Measurements from ENCODE around the gene SGSM2.
A peak's percentile ranks its signal among the peaks of the same experiment; 100 is the strongest.

Gene SGSM2

DNA sequence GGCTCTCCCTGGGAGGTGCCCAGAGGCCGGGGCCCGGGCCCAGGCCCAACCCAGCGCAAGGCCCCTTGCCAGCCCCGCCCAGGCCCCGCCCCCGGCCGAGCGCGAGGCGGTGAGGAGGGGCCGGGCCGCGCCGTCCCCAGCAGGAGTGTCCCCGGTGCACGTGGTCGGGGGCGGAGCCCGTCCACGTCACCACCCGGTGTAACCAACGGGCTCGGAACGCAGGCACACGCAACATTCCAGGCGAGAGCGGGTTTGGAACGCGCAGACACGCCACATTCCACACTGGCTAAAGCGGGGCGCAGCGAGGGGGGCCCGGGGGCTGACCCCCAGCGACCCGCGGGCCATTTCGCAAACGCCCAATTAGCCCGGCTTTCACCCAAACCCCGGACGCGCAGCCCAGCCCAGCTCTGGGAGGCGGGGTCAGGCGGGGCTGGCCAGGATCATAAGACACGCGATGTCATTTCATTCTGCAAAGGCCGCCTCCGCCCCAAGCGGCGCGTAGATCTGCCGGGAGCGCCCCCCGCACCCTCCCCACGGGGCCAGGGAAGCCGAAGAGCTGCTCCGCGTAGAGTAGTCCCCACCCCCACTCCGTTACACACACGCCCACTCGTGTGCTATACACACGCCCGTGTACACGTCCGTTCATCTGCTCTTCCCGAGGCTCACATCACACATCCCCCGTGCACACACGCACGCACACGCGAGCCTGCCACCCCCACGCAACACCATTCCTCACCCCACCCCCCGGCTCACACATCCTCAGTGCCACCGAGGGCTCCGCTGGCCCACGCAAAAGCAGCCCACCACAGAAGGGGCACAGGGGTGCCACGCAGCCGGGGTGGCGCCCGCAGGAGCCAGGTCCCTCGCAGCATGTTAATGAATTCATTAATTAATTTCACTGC is 62.5 kb downstream of the SGSM2 start:
- DNase-seq: peak; percentile 96

- DNase-seq: peak; percentile 75
Observed at GRCh38 chr17:2400474-2400866, 63.2 kb downstream of the SGSM2 start.

DNA sequence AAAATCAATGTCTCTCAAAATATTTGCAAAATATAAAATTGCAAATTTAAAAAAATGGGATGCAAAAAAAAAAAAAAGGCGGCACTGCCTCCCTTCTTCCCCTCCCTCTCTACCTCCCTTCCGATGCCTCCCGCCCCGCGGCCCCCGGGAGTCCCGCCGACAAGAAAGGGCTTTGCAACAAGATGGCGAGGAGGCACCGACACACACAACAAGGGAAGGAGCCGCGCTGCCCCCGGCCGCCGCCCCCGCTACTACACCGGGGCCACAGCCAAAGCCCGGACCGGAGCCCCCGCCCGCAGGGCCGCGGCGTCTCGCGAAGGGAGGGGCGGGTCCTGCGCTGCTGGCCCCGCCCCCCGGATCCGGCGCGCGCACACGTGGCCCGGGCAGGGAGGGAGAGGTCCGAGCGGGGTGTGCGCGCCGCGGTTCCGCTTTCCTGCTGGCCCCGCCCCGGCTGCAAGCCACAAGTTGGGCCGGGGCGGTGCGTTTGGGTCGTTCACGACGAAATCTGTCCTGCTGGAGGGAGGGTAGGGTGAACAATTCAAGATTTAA is 63.6 kb downstream of the SGSM2 start, which contains the start of gene MNT:
MNT (minus strand) TSS at position 184 of the 549 bp plus-strand sequence. CDS start 348 bp downstream, outside the sequence.
- peak; percentile 97 for DNase-seq

DNA sequence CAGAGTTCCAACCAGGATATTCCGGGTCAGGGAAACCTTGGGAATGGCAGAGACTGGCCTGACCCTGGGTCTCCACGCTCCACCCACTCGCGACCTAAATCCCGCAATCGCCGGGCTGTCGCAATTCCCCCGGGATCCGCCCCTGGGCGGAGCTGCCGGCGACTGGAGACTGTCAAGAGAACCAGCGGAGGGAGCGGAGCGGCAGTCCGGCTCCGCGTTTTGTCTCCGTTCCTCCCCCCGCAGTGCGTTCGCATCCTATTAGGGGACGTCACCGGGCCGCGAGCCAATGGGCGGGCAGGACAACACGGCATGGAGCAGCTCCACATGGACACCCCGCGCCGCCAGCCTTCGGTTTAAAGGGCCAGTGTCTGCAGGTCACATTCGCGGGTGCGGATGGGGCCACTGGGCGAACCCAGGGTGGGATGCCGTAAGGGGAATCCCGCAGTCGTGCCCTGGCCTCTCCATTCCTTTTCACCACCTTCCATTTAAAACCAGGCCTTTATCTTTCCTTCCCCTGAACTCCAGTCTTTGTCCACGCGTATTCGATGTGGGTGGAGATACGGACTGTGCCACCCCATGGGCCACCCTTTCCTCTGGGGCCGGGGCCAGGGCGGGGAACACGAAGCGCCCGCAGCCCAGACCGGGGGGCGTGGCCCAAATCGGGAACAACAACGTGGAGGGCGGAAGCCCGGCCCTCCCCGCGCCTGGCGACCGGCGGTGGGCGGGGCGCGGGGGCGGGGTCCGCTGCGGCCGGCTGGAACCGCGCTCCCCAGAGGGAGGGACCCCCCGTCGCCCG is 64.3 kb downstream of the SGSM2 start:
- peak; percentile 100 for DNase-seq

DNA sequence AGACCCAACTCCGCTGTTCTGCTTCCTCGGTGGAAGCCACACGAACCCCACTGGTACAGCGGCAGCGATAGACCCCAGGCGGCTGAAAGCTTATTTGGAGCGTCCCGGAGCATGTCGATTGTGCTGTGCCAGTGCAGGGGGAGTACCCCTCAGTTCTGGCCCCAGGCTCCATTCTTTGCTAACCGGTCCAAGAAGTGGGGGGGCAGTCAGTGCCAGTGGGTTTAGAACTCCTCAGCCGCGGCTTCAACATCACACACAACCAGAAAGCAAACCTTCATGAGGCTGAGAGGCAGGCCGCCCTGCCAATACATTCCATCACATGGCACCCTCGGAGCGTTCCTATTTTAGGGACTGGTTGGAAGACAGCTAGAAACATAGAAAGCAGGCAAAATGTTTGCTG is 65.2 kb downstream of the SGSM2 start:
- DNase-seq: peak; percentile 42

- no peak for DNase-seq
Observed at GRCh38 chr17:2403044-2403443, 65.7 kb downstream of the SGSM2 start.

- peak; percentile 33 for DNase-seq
Observed at GRCh38 chr17:2405247-2405926, 68.1 kb downstream of the SGSM2 start.

- no peak for DNase-seq
Observed at GRCh38 chr17:2406271-2406902, 69.1 kb downstream of the SGSM2 start.

GRCh38 chr17:2406903-2407790 is 69.8 kb downstream of the SGSM2 start:
- DNase-seq: peak; percentile 64

DNA sequence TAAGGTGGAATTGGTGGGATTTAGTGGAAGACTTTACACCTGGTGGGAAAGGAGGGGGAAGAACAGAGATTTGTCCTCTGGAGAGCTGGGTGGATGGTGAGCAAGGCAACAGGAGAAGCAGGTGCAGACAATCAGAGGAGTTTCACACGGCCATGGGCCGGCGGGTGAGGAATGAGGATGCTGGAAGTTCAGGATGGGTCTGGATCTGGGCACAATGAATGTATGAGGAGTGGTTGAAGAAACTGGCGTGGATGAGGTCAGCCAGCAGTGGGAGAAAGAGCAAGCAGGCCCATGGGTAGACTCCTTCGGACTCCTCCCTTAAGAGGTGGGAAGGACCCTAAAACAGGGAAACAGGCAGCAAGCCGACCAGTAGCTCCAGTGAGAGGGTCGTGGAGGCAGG is 73.7 kb downstream of the SGSM2 start:
- DNase-seq: no peak

DNA sequence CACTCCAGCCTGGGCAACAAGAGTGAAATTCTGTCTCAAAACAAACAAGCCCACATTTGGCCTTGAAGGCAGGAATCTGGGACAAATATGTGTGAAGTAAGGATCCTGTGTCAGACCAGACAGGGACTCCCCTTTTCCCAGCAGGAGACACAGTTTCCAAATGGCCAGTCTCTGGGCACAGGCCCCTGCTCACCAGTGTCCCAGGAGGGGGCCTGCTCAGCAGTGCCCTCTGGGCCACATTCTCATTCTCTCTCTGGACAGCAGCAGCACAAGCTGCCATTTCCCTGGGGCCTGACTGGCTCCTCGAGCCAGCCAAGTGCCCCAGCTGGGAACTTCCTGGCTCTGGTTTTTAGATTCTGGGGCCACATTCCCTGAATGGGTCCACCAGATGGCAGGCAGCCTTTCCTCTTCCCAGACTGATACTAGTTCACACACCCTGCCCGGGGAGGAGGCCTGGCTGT is 75.3 kb downstream of the SGSM2 start:
- DNase-seq: peak; percentile 54

DNA sequence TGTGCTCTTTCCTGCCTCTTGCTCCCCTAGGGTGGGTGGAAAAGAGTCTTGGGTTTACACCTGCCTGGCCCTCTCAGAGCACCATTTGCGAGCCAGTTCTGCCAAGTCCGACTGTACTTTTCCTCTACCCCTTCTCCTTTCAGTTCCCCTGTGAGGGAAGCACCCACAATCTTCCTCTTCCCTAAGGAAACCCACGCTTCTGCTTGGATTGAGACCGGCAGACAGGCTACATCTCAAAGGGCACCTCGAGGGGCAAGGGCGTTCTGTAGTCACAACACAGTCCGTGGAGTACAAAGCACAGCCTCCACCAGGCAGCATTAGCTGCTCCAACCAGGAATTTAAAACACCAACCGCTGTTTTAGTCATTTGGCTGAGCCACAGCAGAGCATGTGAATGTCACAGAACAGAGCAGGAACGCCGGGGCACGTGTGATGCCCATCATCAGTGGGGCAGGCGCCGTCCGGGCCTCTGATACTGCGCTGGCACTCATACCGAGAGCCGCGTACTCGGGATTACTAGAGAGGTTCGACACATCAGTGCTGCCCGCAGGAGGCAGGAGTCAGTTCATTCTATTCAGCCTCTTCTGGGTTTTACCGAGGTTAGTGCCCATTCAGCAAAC is 77.3 kb downstream of the SGSM2 start:
- DNase-seq: peak; percentile 18

- no peak for DNase-seq
Observed at GRCh38 chr17:2415081-2415480, 77.8 kb downstream of the SGSM2 start.

DNA sequence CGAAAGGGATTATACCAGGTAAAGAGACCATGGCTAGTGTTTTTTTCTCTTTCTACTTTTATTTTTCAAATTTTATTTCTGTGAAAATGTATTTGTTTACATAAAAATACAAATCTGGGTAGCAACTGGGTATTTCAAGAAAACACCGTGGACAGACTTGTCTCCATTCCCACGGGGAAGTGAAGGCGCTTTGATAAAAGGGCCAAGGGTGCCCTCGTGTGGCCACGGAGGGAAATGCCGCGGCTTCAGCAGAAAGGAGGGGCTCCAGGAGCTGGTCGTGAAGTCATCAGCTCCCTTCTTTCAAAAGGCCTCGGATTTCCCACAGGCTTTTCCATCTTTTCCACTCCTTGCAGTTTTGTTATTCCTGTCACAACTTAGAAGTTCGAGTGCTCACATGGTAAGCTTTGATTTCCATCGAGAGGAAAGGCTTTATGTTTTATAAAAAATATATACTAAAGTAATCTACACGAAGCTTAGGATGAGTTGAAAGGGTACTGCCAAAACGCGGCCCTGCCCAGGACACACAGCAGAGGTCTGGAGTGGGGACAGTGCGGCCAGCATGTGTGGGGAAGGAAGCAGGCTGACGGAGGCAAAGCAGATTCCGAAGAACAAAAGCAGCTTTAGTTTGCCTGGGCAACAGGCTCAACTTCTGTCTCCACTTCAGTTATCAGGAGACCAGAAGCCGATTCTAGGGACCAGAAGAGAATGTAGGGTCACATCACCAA is 78.9 kb downstream of the SGSM2 start:
- DNase-seq: peak; percentile 93

DNA sequence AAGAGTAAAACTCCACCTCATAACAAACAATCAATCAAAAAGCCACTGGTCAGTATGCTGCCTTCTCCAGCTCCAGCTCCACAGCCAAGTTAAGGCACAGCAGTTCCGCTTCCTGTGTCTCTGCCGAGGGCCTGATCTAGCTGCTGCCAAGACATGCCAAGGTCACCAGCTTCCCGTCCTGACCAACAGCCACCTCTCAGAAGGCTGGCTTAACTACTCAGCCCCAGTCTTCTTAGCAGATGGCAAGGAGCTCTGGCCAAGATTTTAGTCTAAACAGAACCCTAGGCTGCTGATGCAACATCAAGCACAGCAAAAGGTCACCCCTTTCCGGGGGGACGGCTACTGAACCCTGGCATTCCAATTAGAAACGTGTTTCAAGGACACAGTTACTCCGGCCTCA is 81.3 kb downstream of the SGSM2 start:
- no peak for DNase-seq

DNA sequence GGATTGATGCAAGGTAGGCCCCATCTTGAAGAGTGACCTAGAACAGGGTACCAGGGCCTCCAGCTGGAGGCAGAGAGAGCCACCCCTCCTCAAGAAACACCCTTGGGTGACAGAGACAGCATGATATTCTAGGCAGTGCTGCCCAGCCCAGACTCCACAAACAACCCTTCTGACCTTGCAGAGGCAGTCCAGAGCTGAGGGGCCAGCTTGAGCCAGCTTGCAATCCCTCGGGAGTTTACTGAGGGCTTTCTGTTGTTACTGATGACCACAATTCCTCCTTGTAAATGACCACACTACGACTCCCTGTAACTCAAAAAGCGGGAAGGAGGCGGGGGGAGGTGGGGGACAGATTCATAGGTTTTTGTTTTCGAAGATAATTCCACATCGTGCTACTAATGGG is 82.2 kb downstream of the SGSM2 start:
- peak; percentile 19 for DNase-seq

DNA sequence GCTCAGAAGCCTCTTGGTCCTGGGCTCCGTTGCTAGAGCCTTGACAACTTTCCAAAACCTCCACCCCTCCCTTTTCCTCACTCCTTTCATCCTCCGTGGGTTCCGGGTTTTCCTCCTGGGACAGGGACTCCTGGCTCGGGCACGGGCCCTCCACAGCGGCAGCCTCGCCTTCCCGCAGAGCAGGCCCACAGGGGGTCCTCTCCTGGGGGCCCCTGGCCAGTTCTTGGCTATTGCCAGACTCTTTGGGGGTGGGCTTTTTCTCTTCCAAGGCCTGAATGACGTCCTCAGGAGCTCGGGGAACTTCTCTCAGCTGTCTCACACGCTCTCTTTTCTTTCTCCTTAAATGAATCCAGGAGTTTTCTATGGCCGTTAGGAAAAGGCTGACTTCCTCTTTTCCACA is 82.9 kb downstream of the SGSM2 start:
- peak; percentile 43 for DNase-seq

DNA sequence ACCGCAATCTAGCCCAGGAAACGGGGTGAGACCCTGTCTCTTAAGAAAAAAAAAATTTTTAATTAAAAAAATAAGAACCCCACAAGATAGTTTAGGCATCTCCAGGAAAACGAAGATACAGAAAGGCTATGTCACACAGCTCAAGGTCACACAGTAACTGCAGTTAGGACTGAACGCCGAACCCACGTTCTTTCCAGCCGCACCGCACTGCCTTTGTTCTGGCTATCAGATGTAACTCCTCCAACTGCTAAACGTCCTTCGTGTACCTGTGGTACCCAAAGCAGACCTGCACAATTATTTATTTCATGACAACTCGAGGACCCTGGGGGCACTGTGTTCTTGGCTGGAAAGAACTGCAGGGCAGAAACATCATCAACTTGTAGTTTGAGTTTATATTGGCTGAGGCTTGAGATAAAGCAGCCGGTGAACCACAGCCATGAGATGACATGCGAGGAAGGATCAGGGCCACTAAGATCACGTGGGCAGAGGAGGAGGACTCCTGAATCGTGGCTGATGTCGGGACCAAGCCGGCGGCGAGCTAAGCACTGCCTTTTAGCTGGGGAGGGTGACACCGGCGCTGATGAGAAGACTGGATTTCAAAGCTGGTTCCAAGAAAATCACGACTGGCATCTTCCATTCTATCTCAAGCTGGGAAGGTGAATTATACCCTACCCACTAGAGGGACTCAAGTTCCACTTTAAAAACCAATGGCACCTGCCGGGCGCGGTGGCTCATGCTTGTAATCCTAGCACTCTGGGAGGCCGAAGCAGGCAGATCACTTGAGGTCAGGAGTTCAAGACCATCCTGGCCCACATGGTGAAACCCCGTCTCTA is 84.2 kb downstream of the SGSM2 start:
- DNase-seq: no peak

- no peak for DNase-seq
Observed at GRCh38 chr17:2423271-2423670, 86.0 kb downstream of the SGSM2 start.
